Testis (tissue), 2 donors: ENCODE measurements around the gene ELFN1.

Source experiments
- POLR2A ChIP-seq: fragments of 450-650 bp; IDR thresholded peaks from one replicate; pipeline ENCODE4 v1.6.1; 2017; ENCODE audit warnings: antibody characterized with exemption, mild to moderate bottlenecking, moderate library complexity
- TF ChIP-seq, protein P1 (sequence below), 3 experiments: fragments of 450-650 bp in 2 of 3; fragments of 200-600 bp in 1 of 3; sonication (generic) in 1 of 3; IDR thresholded peaks; one replicate each; pipeline ENCODE4 v1.5.1; 2016 to 2019; ENCODE audit warnings: antibody characterized with exemption in 3 of 3, mild to moderate bottlenecking in 2 of 3, moderate library complexity in 1 of 3

DNA sequence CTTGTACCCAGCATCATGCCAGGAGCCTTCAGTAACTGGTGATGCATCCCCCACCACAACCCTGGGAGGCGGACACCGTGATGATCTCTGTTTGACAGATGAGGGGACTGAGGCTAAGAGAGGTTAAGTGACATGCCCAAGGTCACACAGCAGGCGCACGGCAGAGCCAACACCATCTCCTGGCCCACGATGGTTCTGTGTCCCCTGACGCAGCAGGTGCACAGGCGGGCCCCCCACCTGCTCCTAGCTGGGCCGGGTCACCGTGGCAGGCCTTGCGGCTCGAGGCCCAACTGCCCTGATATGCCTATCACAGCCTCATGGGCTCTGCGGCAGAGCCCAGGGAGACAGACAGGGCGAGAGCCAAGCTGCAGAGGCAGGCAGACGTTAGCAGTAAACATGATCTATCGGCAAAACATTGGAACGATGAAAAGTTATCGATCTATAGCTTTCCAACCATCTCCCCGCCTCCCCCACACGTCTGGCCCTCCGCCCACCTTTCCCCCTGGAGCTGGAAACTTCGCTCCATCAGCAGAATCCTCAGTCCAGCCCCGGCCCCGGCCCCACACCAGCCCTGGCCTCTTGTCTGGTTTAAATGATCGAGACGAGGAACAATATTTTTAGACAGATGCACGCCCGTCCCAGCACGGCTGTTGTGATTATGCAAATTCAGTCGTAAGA is 65.9 kb downstream of the ELFN1 start:
- TF ChIP-seq, protein P1, sequence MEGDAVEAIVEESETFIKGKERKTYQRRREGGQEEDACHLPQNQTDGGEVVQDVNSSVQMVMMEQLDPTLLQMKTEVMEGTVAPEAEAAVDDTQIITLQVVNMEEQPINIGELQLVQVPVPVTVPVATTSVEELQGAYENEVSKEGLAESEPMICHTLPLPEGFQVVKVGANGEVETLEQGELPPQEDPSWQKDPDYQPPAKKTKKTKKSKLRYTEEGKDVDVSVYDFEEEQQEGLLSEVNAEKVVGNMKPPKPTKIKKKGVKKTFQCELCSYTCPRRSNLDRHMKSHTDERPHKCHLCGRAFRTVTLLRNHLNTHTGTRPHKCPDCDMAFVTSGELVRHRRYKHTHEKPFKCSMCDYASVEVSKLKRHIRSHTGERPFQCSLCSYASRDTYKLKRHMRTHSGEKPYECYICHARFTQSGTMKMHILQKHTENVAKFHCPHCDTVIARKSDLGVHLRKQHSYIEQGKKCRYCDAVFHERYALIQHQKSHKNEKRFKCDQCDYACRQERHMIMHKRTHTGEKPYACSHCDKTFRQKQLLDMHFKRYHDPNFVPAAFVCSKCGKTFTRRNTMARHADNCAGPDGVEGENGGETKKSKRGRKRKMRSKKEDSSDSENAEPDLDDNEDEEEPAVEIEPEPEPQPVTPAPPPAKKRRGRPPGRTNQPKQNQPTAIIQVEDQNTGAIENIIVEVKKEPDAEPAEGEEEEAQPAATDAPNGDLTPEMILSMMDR (IDR thresholded peaks at IDR 0.05): no peak
- no peak for TF ChIP-seq POLR2A
